GM12864 (cell line): ENCODE data around the gene GNAQ.

Experiments used
- DNase-seq: peaks from one replicate; pipeline ENCODE4 v3.0.0-alpha.2; 2011; ENCODE audit warnings: low read depth
- H3K4me3 ChIP-seq: 2 replicates; pipeline ENCODE4 v1.5.1; 2011; ENCODE audit warnings: mild to moderate bottlenecking, low read depth, low read length, control low read depth
- CTCF ChIP-seq: IDR thresholded peaks from 2 replicates; pipeline ENCODE4 v1.5.1; 2011; ENCODE audit warnings: low read depth, mild to moderate bottlenecking, moderate library complexity, low read length, control low read depth, inconsistent platforms; ENCODE audit errors: missing control alignments

The GNAQ gene

DNA sequence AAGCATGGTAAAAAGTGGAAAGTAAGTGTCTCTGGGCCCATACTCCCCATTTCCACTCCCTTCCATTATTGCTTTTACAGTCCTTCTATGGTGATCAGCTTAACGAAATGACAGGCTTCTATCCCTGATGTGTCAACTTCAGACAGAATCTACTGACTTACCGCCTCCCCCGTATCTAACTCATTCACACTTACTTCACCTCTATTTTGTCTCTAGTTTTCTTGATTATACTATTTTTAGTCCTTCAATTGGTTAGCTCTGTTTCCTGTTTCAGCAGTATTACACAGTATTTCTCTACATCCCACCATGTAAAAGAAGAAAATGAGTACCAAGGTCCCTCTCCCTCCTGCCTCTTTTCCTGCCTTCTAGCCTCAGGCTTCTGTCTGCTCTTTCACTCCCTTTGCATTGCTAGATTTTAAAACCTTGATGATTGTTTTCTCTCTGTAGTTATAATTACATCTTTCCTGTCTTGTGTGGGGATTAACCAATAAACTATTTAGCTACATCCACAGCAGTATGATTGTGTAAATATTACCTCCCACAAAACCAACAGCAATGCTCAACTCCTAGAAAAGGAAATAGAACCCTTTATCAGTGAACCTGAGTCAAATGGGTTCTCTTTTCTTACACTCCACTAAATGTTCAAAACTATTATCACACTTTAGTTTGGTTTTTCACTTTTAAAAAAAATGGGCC is 53.4 kb downstream of the GNAQ start:
- no peak overlapping the region for H3K4me3 ChIP-seq
- no peak for DNase-seq
- no peak for TF ChIP-seq CTCF

DNA sequence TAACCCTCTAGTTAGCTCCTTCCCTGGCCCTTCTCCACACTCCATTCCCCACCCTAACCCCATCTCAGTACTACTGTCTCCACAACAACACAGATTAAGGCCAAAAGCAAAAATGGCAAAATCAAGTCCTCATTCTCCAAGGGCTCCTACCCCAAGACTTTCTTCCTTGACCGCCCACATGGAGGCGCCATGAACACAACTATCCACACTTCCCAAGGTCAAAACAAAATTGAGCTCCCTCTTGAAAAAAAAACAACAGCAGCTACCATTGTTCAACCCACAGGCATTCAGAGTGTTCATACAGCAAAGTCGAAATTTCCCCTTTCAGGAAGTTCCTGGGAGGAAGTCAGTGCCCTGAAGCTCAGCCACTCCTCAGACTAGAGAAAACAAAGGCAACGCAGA is 54.4 kb downstream of the GNAQ start:
- peak; percentile 32 for TF ChIP-seq CTCF
- peak; percentile 1 for DNase-seq
- H3K4me3 ChIP-seq, result no peak overlapping the region

DNA sequence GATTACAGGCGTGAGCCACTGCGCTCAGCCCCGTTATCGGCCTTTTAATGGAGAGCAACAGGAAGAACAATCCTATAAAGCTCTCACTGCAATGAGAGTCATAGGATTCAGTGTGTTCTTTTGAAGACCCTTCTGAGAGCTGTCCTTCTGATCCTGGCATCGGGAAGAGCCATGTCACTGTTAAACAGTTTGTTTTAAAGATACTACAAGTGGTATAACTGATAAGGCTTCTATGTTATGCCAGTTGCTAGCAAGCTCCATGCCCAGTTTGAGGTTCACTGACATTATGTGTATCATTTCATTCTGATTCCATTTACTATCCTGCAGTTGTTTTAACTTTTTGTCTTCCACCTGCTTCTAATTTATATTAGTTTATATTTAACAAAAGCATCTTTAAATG is 55.8 kb downstream of the GNAQ start:
- TF ChIP-seq CTCF, result no peak
- no peak for DNase-seq
- no peak overlapping the region for H3K4me3 ChIP-seq

DNA sequence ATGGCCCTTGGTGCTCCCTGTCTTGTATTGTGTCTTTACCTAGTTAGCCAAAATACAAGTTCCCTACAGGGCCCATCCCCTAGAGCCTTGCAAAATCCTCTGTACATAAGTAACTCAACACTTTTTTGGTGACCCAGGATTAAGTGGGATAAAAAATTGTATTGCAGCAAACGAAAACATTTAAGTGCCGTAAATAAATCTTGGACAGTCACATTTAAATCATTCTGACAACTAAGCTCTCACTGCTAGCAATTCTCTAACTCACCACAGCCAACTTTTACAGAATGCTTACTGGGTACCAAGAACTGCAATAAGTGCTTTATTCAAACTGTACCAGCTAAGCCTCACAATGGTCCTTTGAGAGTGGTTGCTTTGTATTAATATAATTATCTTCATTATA is 56.6 kb downstream of the GNAQ start:
- no peak for TF ChIP-seq CTCF
- DNase-seq, result no peak
- H3K4me3 ChIP-seq, result no peak overlapping the region

- no peak for DNase-seq
- TF ChIP-seq CTCF, result no peak
- no peak overlapping the region for H3K4me3 ChIP-seq
These were observed 57.2 kb downstream of the GNAQ start for GRCh38 chr9:77974434-77974833.

GRCh38 chr9:77969083-77969482 is 62.5 kb downstream of the GNAQ start:
- no peak for DNase-seq
- TF ChIP-seq CTCF, result no peak
- no peak overlapping the region for H3K4me3 ChIP-seq

GRCh38 chr9:77968506-77968905 is 63.1 kb downstream of the GNAQ start:
- no peak overlapping the region for H3K4me3 ChIP-seq
- no peak for DNase-seq
- no peak for TF ChIP-seq CTCF
